Measurements from ENCODE around the gene PACSIN2.

Gene PACSIN2

GRCh38 chr22:42878561-42879305 lies 136.2 kb downstream of the PACSIN2 start:
- no peak for FAIRE-seq

GRCh38 chr22:42877597-42878340 lies 137.2 kb downstream of the PACSIN2 start:
- FAIRE-seq, result no peak

GRCh38 chr22:42877158-42877557 lies 137.8 kb downstream of the PACSIN2 start:
- FAIRE-seq, result no peak

GRCh38 chr22:42876041-42876440 lies 138.9 kb downstream of the PACSIN2 start:
- no peak for FAIRE-seq

DNA sequence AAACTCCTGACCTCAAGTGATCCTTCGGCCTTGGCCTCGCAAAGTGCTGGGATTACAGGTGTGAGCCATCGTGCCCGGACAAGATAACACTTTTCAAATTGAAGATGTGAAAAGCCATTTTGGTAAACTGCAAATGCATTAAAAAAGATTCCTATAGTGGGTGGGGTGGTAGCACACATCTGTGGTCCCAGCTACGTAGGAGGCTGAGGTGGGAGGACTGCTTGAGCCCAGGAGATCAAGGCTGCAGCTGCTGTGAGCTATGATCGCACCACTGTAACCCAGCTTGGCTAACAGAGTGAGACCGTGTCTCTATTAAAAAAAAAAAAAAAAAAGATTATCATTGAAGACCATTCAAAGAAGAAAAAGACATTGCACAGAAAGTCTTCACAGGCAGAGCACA lies 140.9 kb downstream of the PACSIN2 start:
- no peak for FAIRE-seq

DNA sequence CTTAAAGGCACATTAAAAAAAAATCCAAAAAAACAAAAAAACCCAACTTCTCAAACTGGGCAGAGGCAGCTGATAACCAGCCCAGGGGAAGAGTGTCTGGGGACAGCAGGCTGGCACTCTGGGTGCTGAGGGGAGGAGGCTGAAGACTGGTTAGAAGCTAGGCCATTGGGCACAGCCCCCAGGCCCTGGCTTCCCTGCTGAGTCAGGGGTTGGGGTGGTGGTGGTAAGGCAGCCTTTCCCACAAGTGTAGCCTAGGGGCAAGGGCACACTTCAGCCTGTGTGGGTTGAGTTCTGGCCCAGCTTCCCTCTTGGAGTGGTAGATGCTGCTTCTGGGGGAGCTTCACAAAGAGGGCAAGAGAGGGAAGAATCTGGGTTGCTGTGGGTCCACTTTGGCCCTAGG lies 141.6 kb downstream of the PACSIN2 start:
- no peak for FAIRE-seq

DNA sequence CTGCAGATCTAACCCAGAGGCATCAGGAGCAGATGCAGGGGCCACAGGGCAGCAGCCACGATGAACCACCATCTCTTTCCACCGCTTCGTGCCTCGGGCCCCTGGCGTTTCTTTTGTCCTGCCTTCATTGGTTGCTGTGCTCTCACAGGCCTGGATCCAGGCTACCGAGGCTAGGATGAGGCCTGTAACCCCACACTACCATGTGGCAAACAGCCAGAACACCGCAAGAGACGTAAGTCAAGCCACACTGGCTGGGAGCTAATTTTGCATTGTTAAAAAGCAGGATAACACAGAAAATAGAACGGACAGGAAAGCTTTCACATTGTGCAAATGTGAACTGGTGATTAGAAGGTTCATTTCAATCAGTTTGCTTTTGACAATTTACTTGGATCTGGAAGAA lies 142.1 kb downstream of the PACSIN2 start:
- no peak for FAIRE-seq

DNA sequence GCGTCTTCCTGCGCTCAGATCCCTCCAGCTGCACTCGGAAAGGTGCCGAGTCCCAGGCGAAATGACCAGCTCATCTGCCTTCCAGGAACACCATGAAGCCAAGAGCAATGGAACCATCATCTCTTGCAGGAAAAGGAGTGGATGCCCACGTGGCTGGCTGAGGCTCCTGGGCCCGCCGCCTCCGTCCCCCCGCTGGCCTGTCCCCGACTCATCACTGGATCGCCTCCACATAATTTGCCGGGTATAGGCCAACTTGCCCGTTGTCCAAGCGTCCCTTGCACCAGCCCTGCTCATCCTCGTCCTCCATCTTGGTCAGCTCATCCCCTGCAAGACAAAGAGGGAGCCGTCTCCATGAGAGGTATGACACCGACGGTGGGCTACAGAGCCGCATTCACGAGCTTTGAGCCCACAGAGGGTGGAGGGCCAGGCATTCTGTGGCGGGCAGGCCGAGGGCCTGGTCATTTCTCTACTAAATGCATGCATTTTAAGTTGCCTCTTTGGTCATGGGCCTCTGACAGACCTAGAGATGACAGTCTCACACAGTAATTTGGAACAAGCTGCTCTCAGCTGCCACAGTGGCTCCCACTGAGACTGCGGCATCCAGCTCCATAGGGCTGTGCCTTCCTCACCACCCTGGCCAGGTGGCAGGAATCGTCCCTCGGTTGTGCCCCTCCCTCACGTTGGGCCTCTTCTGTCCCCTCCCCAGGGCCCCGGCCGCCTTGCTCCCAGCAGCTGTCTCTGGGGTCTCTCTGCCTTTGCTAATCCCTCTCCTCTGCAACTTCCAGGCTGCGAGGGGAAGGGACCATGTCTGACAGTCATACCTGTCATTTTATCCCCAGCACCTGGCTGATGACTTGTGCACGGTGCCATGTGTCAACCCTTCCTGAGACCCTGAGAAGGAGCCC lies 143.6 kb downstream of the PACSIN2 start:
- no peak for FAIRE-seq

- no peak for FAIRE-seq
Measured at GRCh38 chr22:42869888-42870480, 145.0 kb downstream of the PACSIN2 start.

DNA sequence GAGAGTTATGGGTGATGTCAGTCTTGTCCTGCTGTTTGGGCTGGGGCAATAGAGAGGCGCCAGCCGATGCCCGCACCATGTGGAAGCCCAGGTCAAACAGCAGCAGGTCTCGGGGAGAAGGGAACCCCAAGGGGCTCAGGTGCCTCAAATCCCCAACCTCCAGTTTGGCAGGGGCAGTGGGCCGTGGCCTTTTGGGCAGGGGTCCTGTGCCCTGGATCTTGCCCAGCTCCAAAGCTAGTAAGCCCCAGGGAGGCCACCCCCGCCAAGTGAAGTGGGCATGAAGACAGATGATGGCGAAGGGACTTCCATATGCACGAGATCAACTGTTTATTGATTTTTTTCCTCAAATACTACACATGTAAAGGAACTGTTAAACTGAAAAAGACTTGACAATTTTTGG lies 145.5 kb downstream of the PACSIN2 start:
- FAIRE-seq, result no peak

GRCh38 chr22:42868751-42869251 lies 146.1 kb downstream of the PACSIN2 start:
- no peak for FAIRE-seq

- FAIRE-seq, result no peak
Measured at GRCh38 chr22:42866100-42866499, 148.8 kb downstream of the PACSIN2 start.

DNA sequence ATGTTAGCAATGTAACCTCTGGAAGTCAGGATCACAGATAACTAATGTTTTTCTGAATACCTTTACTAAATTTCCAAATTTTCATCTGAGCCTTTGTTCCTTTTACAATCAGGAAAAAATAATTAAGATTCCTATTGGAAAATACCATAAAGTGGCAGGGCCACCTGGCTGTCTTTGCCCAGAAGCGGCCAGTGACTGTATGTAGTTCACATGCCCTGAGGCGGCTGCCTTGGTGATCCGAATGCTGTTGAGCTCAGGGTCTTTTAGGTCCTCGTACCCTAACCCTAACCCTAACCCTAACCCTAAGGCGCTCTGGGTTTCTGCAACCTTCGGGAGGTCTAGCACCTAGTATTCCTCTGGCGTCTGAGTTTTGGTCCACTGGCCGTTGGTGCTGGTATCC lies 149.4 kb downstream of the PACSIN2 start:
- no peak for FAIRE-seq

DNA sequence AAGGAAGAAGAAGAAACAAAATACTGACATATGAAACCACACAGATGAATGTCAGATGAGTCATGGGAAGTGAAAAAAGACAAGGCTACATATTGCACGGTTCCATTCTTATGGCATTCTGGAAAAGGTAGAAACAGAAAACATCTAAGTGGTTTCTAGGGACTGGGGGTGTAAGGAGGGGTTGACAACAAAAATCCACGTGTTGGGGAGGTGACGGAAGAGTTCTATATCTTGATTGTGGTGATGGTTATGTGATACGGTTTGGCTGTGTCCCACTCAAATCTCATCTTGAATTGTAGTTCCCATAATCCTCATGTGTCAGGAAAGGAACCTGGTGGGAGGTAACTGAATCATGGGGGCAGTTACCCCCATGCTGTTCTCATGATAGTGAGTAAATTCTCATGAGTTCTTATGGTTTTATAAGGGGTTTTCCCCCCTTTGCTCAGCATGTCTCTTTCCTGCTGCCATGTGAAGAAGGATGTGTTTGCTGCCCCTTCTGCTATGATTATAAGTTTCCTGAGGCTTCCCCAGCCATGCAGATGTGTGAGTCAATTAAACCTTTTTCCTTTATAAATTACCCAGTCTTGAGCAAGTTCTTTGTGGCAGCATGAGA lies 151.5 kb downstream of the PACSIN2 start:
- no peak for FAIRE-seq

- FAIRE-seq, result no peak
Measured at GRCh38 chr22:42862045-42862734, 152.8 kb downstream of the PACSIN2 start.

GRCh38 chr22:42860968-42861367 lies 154.0 kb downstream of the PACSIN2 start:
- FAIRE-seq, result no peak

GRCh38 chr22:42857845-42858481 lies 157.0 kb downstream of the PACSIN2 start:
- FAIRE-seq, result no peak

GRCh38 chr22:42856865-42857704 lies 157.9 kb downstream of the PACSIN2 start, which contains the start of gene ARFGAP3:
TSS of gene ARFGAP3 (minus strand) at chr22:42857273. CDS start at chr22:42857182, 91 bp downstream.
- no peak for FAIRE-seq

GRCh38 chr22:42856179-42856864 lies 158.6 kb downstream of the PACSIN2 start:
- FAIRE-seq, result no peak
